BJ (cell line): ENCODE results near the gene LPAR1. TPM values are rescaled to one million over a fixed set of nuclear protein-coding genes. Genes with fewer than 3 reads are reported as not detected.

Source experiments
- CTCF ChIA-PET: fragments of 350-600 bp; formaldehyde crosslinking; extraction: SDS; loops from one replicate; lab custom pipeline; 2021; ENCODE audit warnings: antibody characterized with exemption, inconsistent platforms; lab: Yijun Ruan, JAX
- POLR2A ChIA-PET: fragments of 300-600 bp; sonication (Branson Sonifier 250); formaldehyde crosslinking; extraction: SDS; loops from one replicate; lab custom pipeline; 2021; ENCODE audit warnings: antibody characterized with exemption; lab: Charles Lee
- DNase-seq: peaks from one replicate; pipeline ENCODE4 v3.0.0-alpha.2; 2011; ENCODE audit warnings: low read depth
- H3K27me3 ChIP-seq: 2 replicates; pipeline ENCODE4 v1.6.0; 2011; ENCODE audit warnings: low read length; ENCODE audit not compliant: control insufficient read depth, insufficient read depth
- H3K36me3 ChIP-seq: 2 replicates; pipeline ENCODE4 v1.5.1; 2011; ENCODE audit warnings: low read length; ENCODE audit not compliant: control insufficient read depth, insufficient read depth
- H3K4me3 ChIP-seq: 2 replicates; pipeline ENCODE4 v1.5.1; 2011; ENCODE audit warnings: low read depth, mild to moderate bottlenecking, control low read depth, low read length
- polyA plus RNA-seq: library from polyadenylated mRNA; depleted of rRNA; stranded (reverse); fragments of >200 nt; gene quantifications from 2 replicates; pipeline ENCODE4 v1.2.3, GENCODE V29; 2011
- TF ChIP-seq, protein P1 (sequence below): IDR thresholded peaks from 2 replicates; pipeline ENCODE4 v1.5.1; 2011; ENCODE audit warnings: low read depth, mild to moderate bottlenecking, control low read depth, inconsistent platforms, low read length, moderate library complexity; ENCODE audit not compliant: insufficient read depth

The LPAR1 gene
- polyA plus RNA-seq, 1 experiment: 224 TPM

DNA sequence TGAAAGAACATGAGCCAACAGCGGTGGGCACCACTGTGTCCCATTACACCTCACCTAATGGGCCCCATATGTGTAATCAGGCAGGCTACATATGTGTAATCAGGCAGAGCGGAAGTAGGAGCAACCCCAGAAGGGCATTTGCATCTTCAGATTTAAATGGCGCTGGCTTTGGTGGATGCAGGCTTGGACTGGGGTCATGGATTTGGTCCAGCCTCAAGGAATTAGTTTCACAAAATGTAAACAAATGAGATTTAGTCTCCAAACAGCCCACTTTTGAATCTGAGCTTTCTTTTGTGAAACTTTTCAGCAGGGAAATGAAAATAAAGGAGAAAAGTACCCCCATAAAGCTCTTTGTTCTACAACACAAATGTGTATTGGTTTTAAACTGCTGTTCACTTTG is 161.3 kb downstream of the LPAR1 start:
- ChIA-PET POLR2A (no interaction called here), CTCF (no interaction called here)
- H3K4me3 ChIP-seq: no peak overlapping the region
- no peak for DNase-seq
- no peaks in the 10 kb centered on the region; the same call in 1 of the 2 replicates for H3K36me3 ChIP-seq
- no peaks in the 10 kb centered on the region for H3K27me3 ChIP-seq
- TF ChIP-seq, protein P1, sequence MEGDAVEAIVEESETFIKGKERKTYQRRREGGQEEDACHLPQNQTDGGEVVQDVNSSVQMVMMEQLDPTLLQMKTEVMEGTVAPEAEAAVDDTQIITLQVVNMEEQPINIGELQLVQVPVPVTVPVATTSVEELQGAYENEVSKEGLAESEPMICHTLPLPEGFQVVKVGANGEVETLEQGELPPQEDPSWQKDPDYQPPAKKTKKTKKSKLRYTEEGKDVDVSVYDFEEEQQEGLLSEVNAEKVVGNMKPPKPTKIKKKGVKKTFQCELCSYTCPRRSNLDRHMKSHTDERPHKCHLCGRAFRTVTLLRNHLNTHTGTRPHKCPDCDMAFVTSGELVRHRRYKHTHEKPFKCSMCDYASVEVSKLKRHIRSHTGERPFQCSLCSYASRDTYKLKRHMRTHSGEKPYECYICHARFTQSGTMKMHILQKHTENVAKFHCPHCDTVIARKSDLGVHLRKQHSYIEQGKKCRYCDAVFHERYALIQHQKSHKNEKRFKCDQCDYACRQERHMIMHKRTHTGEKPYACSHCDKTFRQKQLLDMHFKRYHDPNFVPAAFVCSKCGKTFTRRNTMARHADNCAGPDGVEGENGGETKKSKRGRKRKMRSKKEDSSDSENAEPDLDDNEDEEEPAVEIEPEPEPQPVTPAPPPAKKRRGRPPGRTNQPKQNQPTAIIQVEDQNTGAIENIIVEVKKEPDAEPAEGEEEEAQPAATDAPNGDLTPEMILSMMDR: no peak

DNA sequence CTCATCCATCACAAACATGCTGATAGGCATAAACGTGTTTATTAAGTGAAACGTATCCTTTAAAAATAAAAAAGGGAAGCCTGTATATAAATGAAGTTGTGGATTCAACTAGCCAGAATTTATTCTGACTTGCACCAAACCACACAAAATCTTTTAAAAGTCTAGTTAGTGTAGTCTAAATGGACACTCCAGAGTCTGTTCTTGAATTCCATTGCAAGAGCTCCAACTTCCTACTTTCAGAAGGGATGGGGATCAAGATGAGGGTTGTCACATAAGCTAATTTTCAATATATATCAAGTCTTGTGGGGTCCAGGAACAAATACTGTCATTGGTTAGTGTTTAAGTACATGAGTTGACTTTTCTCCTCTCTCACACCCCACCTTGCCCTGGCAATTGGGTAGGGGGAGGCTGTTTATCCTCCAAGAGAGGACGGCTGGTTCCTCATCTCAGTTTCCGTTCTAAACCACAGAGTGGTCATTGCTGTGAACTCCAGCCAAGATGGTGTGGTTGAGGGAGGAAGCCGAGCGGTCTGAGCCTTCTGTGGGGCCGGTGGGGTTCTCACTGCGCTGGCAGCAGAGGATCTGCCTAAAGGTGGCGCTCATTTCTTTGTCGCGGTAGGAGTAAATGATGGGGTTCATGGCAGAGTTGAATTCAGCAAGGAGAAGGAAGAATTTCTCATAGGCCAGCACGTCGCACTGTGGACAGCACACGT is 163.2 kb downstream of the LPAR1 start:
- Histone ChIP-seq H3K27me3 (no peaks in the 10 kb centered on the region), H3K4me3 (no peak overlapping the region), H3K36me3 (no peaks in the 10 kb centered on the region; the same call in 1 of the 2 replicates)
- CTCF ChIA-PET: interaction anchor here (1.0 kb wide), 1 partner anchor 74 kb away, joined by 3 read pairs; no protein-coding TSS in a partner anchor
- DNase-seq: no peak
- TF ChIP-seq, protein P1: no peak
- POLR2A ChIA-PET: no interaction called here

DNA sequence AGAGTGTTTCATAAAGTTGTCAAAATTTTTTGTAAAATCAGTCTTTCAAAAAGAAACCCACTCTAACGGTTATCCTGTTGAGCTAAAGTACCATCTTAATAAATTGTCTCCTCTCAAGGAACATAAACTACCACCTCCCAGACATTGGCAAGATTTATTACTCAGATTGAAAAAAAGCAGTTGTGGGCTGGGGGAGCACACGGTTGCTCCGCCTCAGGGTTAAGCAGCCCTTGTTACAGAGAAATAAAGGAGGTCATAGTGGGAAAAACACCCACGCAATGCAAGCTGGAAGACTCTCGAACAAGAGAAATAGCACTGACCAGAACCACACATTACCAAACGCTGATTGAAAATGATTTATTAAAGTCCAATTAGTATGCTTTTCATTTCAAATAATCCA is 165.3 kb downstream of the LPAR1 start:
- Histone ChIP-seq H3K36me3 (no peaks in the 10 kb centered on the region; the same call in 1 of the 2 replicates), H3K27me3 (no peaks in the 10 kb centered on the region), H3K4me3 (no peak overlapping the region)
- ChIA-PET POLR2A (no interaction called here), CTCF (no interaction called here)
- TF ChIP-seq, protein P1: no peak
- DNase-seq: no peak

DNA sequence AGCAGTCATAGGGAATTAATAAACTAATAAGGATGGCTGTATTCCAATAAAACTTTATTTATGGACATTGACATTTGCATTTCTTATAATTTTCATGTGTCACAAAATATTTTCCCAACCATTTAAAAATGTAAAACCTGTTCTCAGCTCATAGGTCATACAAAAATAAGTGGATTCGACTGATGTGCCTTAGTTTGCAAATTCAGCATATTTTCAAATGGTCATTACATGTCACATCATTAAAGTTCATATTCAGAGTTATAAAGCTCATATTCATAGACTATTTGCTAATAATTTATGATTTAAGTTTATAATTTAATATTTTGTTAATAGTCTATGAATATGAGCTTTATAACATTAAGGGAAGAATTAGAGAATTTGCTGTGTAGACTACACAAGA is 166.5 kb downstream of the LPAR1 start:
- ChIA-PET CTCF (no interaction called here), POLR2A (no interaction called here)
- TF ChIP-seq, protein P1: no peak
- H3K4me3 ChIP-seq: no peak overlapping the region
- H3K27me3 ChIP-seq: no peaks in the 10 kb centered on the region
- no peaks in the 10 kb centered on the region; the same call in 1 of the 2 replicates for H3K36me3 ChIP-seq
- DNase-seq: no peak

DNA sequence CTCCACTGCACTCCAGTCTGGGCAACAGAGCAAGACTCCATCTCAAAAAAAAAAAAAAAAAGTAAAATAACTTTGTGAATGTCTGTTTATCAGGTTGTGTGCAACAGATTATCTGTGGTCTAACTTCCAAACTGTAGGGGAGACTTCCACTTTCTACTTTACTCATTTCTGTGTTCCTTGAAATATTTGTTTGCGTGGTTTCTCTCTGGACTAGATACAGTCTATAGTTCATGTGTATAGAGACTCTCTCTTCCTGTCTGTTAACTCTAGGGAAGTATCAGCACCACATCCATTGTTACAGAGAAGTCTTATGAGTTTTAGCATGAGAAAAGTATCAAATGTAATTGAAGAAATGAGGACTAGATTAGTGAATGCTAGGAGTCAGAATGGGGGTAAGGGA is 168.3 kb downstream of the LPAR1 start:
- TF ChIP-seq, protein P1: no peak
- Histone ChIP-seq H3K4me3 (no peak overlapping the region), H3K27me3 (no peaks in the 10 kb centered on the region), H3K36me3 (no peaks in the 10 kb centered on the region)
- POLR2A ChIA-PET: no interaction called here
- DNase-seq: no peak
- CTCF ChIA-PET: no interaction called here
